ENCODE results near the gene VWA2.

Gene VWA2

GRCh38 chr10:114246679-114247305, 7.7 kb downstream of the VWA2 start:
- no peak for DNase-seq

GRCh38 chr10:114250236-114250635, 11.2 kb downstream of the VWA2 start:
- no peak for DNase-seq

GRCh38 chr10:114250716-114251115, 11.7 kb downstream of the VWA2 start:
- no peak for DNase-seq

GRCh38 chr10:114252092-114252491, 13.0 kb downstream of the VWA2 start:
- DNase-seq, result no peak

- DNase-seq, result no peak
Observed at GRCh38 chr10:114252883-114253282, 13.8 kb downstream of the VWA2 start.

GRCh38 chr10:114255227-114255626, 16.2 kb downstream of the VWA2 start:
- no peak for DNase-seq

- no peak for DNase-seq
Observed at GRCh38 chr10:114256008-114256765, 17.1 kb downstream of the VWA2 start.

GRCh38 chr10:114256822-114257221, 17.8 kb downstream of the VWA2 start:
- no peak for DNase-seq

GRCh38 chr10:114257498-114257897, 18.4 kb downstream of the VWA2 start:
- no peak for DNase-seq

GRCh38 chr10:114258274-114258840, 19.3 kb downstream of the VWA2 start:
- no peak for DNase-seq

GRCh38 chr10:114259824-114260223, 20.8 kb downstream of the VWA2 start:
- no peak for DNase-seq

GRCh38 chr10:114260366-114260765, 21.3 kb downstream of the VWA2 start:
- no peak for DNase-seq

- DNase-seq, result no peak
Observed at GRCh38 chr10:114261076-114261475, 22.0 kb downstream of the VWA2 start.

- no peak for DNase-seq
Observed at GRCh38 chr10:114262496-114262895, 23.4 kb downstream of the VWA2 start.

GRCh38 chr10:114265392-114266053, 26.5 kb downstream of the VWA2 start:
- DNase-seq, result no peak

GRCh38 chr10:114266521-114266920, 27.5 kb downstream of the VWA2 start:
- peak; percentile 46 for DNase-seq

- no peak for DNase-seq
Observed at GRCh38 chr10:114271075-114271778, 32.2 kb downstream of the VWA2 start.

- DNase-seq, result no peak
Observed at GRCh38 chr10:114271779-114272167, 32.7 kb downstream of the VWA2 start.

GRCh38 chr10:114272696-114273095, 33.6 kb downstream of the VWA2 start:
- no peak for DNase-seq

GRCh38 chr10:114273910-114274309, 34.9 kb downstream of the VWA2 start:
- DNase-seq, result no peak

- DNase-seq, result no peak
Observed at GRCh38 chr10:114274616-114275453, 35.8 kb downstream of the VWA2 start.

- DNase-seq, result no peak
Observed at GRCh38 chr10:114276066-114276465, 37.0 kb downstream of the VWA2 start.
